Ascending aorta (tissue), 2 donors: ENCODE results near the gene ZCCHC2. TPM values are rescaled to one million over a fixed set of nuclear protein-coding genes. Genes with fewer than 3 reads are reported as not detected.

ENCODE experiments used
- DNase-seq, 2 donors: peaks; one replicate each; pipeline ENCODE4 v3.0.0-alpha.2; 2019; ENCODE audit warnings: low spot score in 2 of 2
- H3K27ac ChIP-seq, 2 donors: fragments of 200-600 bp; sonication (generic); one replicate each; pipeline ENCODE4 v1.5.1; 2016 to 2017; ENCODE audit warnings: mild to moderate bottlenecking in 1 of 2
- H3K27me3 ChIP-seq: fragments of 200-600 bp; sonication (generic); one replicate; pipeline ENCODE4 v1.5.1; 2017
- H3K36me3 ChIP-seq, 2 donors: fragments of 200-600 bp; sonication (generic); one replicate each; pipeline ENCODE4 v1.5.1; 2016
- H3K4me1 ChIP-seq, 2 donors: fragments of 200-600 bp; sonication (generic); one replicate each; pipeline ENCODE4 v1.5.1; 2016 to 2017; ENCODE audit warnings: mild to moderate bottlenecking in 1 of 2
- H3K4me3 ChIP-seq, 2 donors: fragments of 200-600 bp; sonication (generic); one replicate each; pipeline ENCODE4 v1.5.1; 2016 to 2017; ENCODE audit warnings: mild to moderate bottlenecking in 1 of 2
- H3K9me3 ChIP-seq, 2 donors: fragments of 200-600 bp; sonication (generic); one replicate each; pipeline ENCODE4 v1.5.1; 2016
- CTCF ChIP-seq, 3 experiments: fragments of 200-600 bp in 2 of 3; fragments of 450-650 bp in 1 of 3; sonication (generic) in 2 of 3; IDR thresholded peaks; one replicate each; pipeline ENCODE4 v1.5.1; 2016 to 2019; ENCODE audit warnings: antibody characterized with exemption in 3 of 3, mild to moderate bottlenecking in 1 of 3, moderate library complexity in 1 of 3
- intact Hi-C: fragments of 100-400 bp; cut with DNase I; formaldehyde crosslinking; loops from one replicate; pipeline ENCODE4 v1.15.1; 2023
- total RNA-seq: library from RNA; depleted of rRNA; stranded (reverse); fragments of >200 nt; gene quantifications from one replicate; pipeline ENCODE4 v1.1.0, GENCODE V29; 2016

ZCCHC2 gene
- total RNA-seq, 1 donor from 2014 or later: 22.9 TPM

- DNase-seq: peak in 1 of 2 donors; percentile 73
- intact Hi-C loops: loop anchor here (2.0 to 10.0 kb wide), 6 partner anchors 58 to 1451 kb away; partner anchors contain the start of genes KDSR, PIGN, RELCH and SERPINB8
- no peaks in the 10 kb centered on the region for H3K27me3 ChIP-seq
- peaks cover 5 to 19% of the 10 kb centered on the region in 2 donors for H3K4me1 ChIP-seq
- peak overlapping the region; percentile 96 to 99 for H3K27ac ChIP-seq
- no peak for TF ChIP-seq CTCF (IDR thresholded peaks at IDR 0.05)
- H3K9me3 ChIP-seq: no peaks in the 10 kb centered on the region
- H3K36me3 ChIP-seq: no peaks in the 10 kb centered on the region
- H3K4me3 ChIP-seq: peak overlapping the region; percentile 95 to 96
Measured at GRCh38 chr18:62523631-62524439, 1.0 kb downstream of the ZCCHC2 start.

- peak overlapping the region; percentile 96 to 99 for H3K27ac ChIP-seq
- peaks cover 5 to 23% of the 10 kb centered on the region in 2 donors for H3K4me1 ChIP-seq
- H3K4me3 ChIP-seq: peak overlapping the region; percentile 95 to 96
- no peaks in the 10 kb centered on the region for H3K36me3 ChIP-seq
- H3K27me3 ChIP-seq: no peaks in the 10 kb centered on the region
- intact Hi-C loops: loop anchor here (2.0 to 10.0 kb wide), 5 partner anchors 58 to 1450 kb away; partner anchors contain the start of genes PIGN, RELCH, SERPINB8 and VPS4B
- no peak for TF ChIP-seq CTCF (IDR thresholded peaks at IDR 0.05)
- DNase-seq: peak in 1 of 2 donors; percentile 69
- H3K9me3 ChIP-seq: no peaks in the 10 kb centered on the region
Measured at GRCh38 chr18:62524440-62525200, 1.8 kb downstream of the ZCCHC2 start.

GRCh38 chr18:62525608-62526007, 2.8 kb downstream of the ZCCHC2 start:
- Histone ChIP-seq H3K27me3 (no peaks in the 10 kb centered on the region), H3K4me3 (peak overlapping the region; percentile 95 to 96), H3K36me3 (no peaks in the 10 kb centered on the region), H3K9me3 (no peaks in the 10 kb centered on the region), H3K4me1 (peaks cover 5 to 23% of the 10 kb centered on the region in 2 donors), H3K27ac (peak overlapping the region; percentile 96 to 99)
- TF ChIP-seq CTCF (IDR thresholded peaks at IDR 0.05): no peak
- intact Hi-C loops: loop anchor here (1.0 to 10.0 kb wide), 5 partner anchors 88 to 1449 kb away; partner anchors contain the start of genes PIGN, RELCH and SERPINB8
- no peak for DNase-seq

- Histone ChIP-seq H3K27me3 (no peaks in the 10 kb centered on the region), H3K36me3 (no peaks in the 10 kb centered on the region), H3K4me1 (peaks cover 9 to 19% of the 10 kb centered on the region in 2 donors), H3K9me3 (no peaks in the 10 kb centered on the region), H3K4me3 (peak overlapping the region; percentile 95 to 96), H3K27ac (peak overlapping the region; percentile 96 to 99)
- peak; percentile 64 to 92 for DNase-seq
- intact Hi-C loops: loop anchor here (1.0 to 10.0 kb wide), 4 partner anchors 89 to 1448 kb away; partner anchors contain the start of gene SERPINB8
- no peak for TF ChIP-seq CTCF (IDR thresholded peaks at IDR 0.05)
Measured at GRCh38 chr18:62526098-62527025, 3.5 kb downstream of the ZCCHC2 start.

GRCh38 chr18:62529597-62529996, 6.8 kb downstream of the ZCCHC2 start:
- no peak for DNase-seq
- H3K27ac ChIP-seq: peak overlapping the region in 1 of 2 donors; percentile 45
- peaks cover 9 to 16% of the 10 kb centered on the region in 2 donors for H3K4me1 ChIP-seq
- no peaks in the 10 kb centered on the region for H3K36me3 ChIP-seq
- TF ChIP-seq CTCF (IDR thresholded peaks at IDR 0.05): no peak
- H3K27me3 ChIP-seq: no peaks in the 10 kb centered on the region
- H3K9me3 ChIP-seq: no peaks in the 10 kb centered on the region
- intact Hi-C loops: loop anchor here (10.0 kb wide), 1 partner anchor 1445 kb away; the partner anchor contains the start of gene SERPINB8
- no peak overlapping the region for H3K4me3 ChIP-seq
